ENCODE results near the gene FRMD4A. TPM values are rescaled to one million over a fixed set of nuclear protein-coding genes. Genes with fewer than 3 reads are reported as not detected.

The FRMD4A gene
- total RNA-seq, 1 experiment from 2014 or later, result 19.6 TPM

GRCh38 chr10:14160299-14160698 is 170.4 kb downstream of the FRMD4A start:
- no peak overlapping the region for H4K5ac ChIP-seq (ENCODE audit: insufficient read length, low read depth, low read length)
- H2BK5ac ChIP-seq (ENCODE audit: insufficient read length, low read length), result no peak overlapping the region
- no peak overlapping the region for H4K91ac ChIP-seq (ENCODE audit: insufficient read length, low read depth, low read length)
- no peak overlapping the region for H4K8ac ChIP-seq (replicated peaks; ENCODE audit: insufficient read length, low read depth, low read length)
- Mint-ChIP-seq H3K4me1 (peaks cover 15 to 16% of the 10 kb centered on the region in 2 experiments), H3K4me3 (no peak overlapping the region), H3K27me3 (ENCODE audit: low read depth) (no peaks in the 10 kb centered on the region; the same call in 1 of the 2 replicates), H3K9me3 (no peaks in the 10 kb centered on the region), H3K27ac (no peak overlapping the region), H3K36me3 (ENCODE audit: insufficient read depth in 1 of 3, low read depth in 3 of 3) (no peaks in the 10 kb centered on the region)
- no peak overlapping the region for H2BK12ac ChIP-seq (ENCODE audit: insufficient read length, low read depth, low read length)
- no peaks in the 10 kb centered on the region for H3K79me2 ChIP-seq (ENCODE audit: insufficient read depth, low read length)
- H3K23ac ChIP-seq (ENCODE audit: insufficient read length, low read depth, low read length), result no peak overlapping the region
- no peak overlapping the region for H3T11ph ChIP-seq (ENCODE audit: low read length)
- no peak overlapping the region for H3K4ac ChIP-seq (ENCODE audit: low read depth, low read length)
- H3K27me3 ChIP-seq (ENCODE audit: insufficient read depth, low read length), result no peaks in the 10 kb centered on the region
- H4K20me1 ChIP-seq (ENCODE audit: control insufficient read depth, insufficient read depth, insufficient read length), result no peaks in the 10 kb centered on the region
- H3K27ac ChIP-seq (ENCODE audit: insufficient read length, low read depth, low read length), result no peak overlapping the region
- no peaks in the 10 kb centered on the region for H3K79me1 ChIP-seq (ENCODE audit: insufficient read depth, low read depth, low read length, poor library complexity, severe bottlenecking)
- no peak overlapping the region for H3K9ac ChIP-seq (ENCODE audit: extremely low read depth, insufficient read length, low read length)
- no peak overlapping the region for H2BK15ac ChIP-seq (ENCODE audit: low read depth, low read length)
- no peak overlapping the region for H3K4me2 ChIP-seq (ENCODE audit: insufficient read depth, insufficient read length, low read length)
- no peak overlapping the region for H3K18ac ChIP-seq (ENCODE audit: insufficient read length, low read depth, low read length)
- no peak overlapping the region for H2AK5ac ChIP-seq (ENCODE audit: insufficient read length, low read length)
- H2AFZ ChIP-seq (ENCODE audit: low read length), result no peak overlapping the region
- no peaks in the 10 kb centered on the region; the same call in 1 of the 2 replicates for H3K4me1 ChIP-seq (ENCODE audit: insufficient read depth, low read length)
- H3K56ac ChIP-seq (ENCODE audit: insufficient read length, low read depth, low read length), result no peak overlapping the region
- no peak overlapping the region for H3K14ac ChIP-seq (ENCODE audit: insufficient read depth, low read length)
- TF ChIP-seq, protein P1, sequence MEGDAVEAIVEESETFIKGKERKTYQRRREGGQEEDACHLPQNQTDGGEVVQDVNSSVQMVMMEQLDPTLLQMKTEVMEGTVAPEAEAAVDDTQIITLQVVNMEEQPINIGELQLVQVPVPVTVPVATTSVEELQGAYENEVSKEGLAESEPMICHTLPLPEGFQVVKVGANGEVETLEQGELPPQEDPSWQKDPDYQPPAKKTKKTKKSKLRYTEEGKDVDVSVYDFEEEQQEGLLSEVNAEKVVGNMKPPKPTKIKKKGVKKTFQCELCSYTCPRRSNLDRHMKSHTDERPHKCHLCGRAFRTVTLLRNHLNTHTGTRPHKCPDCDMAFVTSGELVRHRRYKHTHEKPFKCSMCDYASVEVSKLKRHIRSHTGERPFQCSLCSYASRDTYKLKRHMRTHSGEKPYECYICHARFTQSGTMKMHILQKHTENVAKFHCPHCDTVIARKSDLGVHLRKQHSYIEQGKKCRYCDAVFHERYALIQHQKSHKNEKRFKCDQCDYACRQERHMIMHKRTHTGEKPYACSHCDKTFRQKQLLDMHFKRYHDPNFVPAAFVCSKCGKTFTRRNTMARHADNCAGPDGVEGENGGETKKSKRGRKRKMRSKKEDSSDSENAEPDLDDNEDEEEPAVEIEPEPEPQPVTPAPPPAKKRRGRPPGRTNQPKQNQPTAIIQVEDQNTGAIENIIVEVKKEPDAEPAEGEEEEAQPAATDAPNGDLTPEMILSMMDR (conservative IDR thresholded peaks at IDR 0.05), result no peak
- no peaks in the 10 kb centered on the region for H3K23me2 ChIP-seq (ENCODE audit: insufficient read length, low read depth, low read length, poor library complexity, severe bottlenecking)
- DNase-seq, result no peak
- H3K9me3 ChIP-seq (ENCODE audit: control insufficient read depth, low read depth, low read length), result no peaks in the 10 kb centered on the region
- no CpG with 5 or more reads among the region's 1 CpG for WGBS (ENCODE audit: extremely low coverage, insufficient read length, low lambda C conversion rate)
- H2BK20ac ChIP-seq (ENCODE audit: low read depth, low read length, poor library complexity, severe bottlenecking), result no peak overlapping the region
- H2BK120ac ChIP-seq (ENCODE audit: low read depth, low read length, poor library complexity, severe bottlenecking), result no peak overlapping the region

Data from H9 (cell line).